Breast epithelium (tissue), 4 donors: ENCODE data around the gene KCNH2. TPM values are rescaled to one million over a fixed set of nuclear protein-coding genes. Genes with fewer than 3 reads are reported as not detected.
A peak's percentile ranks its signal among the peaks of the same experiment; 100 is the strongest.

Experiments used
- DNase-seq, 2 donors: peaks; one replicate each; pipeline ENCODE4 v3.0.0-alpha.2; 2019; ENCODE audit warnings: low spot score in 2 of 2
- H3K27ac ChIP-seq, 2 donors: fragments of 200-600 bp; sonication (generic) in 1 of 2; one replicate each; pipeline ENCODE4 v1.5.1; 2016 to 2019; ENCODE audit warnings: mild to moderate bottlenecking in 1 of 2
- H3K27me3 ChIP-seq, 2 donors: fragments of 200-600 bp; sonication (generic) in 1 of 2; one replicate each; pipeline versions ENCODE4 v1.5.1 to v1.6.0; 2017 to 2019; ENCODE audit warnings: control low read depth in 1 of 2, mild to moderate bottlenecking in 1 of 2
- H3K36me3 ChIP-seq: fragments of 200-600 bp; one replicate; pipeline ENCODE4 v1.5.1; 2019
- H3K4me1 ChIP-seq, 2 donors: fragments of 200-600 bp; sonication (generic); one replicate each; pipeline ENCODE4 v1.5.1; 2016 to 2019; ENCODE audit warnings: control low read depth in 1 of 2
- H3K4me3 ChIP-seq, 3 donors: fragments of 200-600 bp; sonication (generic); 1 replicate in 2 of 3; 2 replicates in 1 of 3; pipeline ENCODE4 v1.5.1; 2016 to 2019; ENCODE audit warnings: mild to moderate bottlenecking in 3 of 3, moderate library complexity in 2 of 3
- H3K9me3 ChIP-seq, 2 donors: fragments of 200-600 bp; sonication (generic) in 1 of 2; one replicate each; pipeline ENCODE4 v1.5.1; 2016 to 2019; ENCODE audit warnings: control low read depth in 1 of 2
- POLR2A ChIP-seq: fragments of 450-650 bp; IDR thresholded peaks from one replicate; pipeline ENCODE4 v1.6.1; 2016; ENCODE audit warnings: antibody characterized with exemption, mild to moderate bottlenecking, moderate library complexity
- POLR2AphosphoS5 ChIP-seq, 3 donors: sonication (generic); formaldehyde crosslinking; IDR thresholded peaks; one replicate each; pipeline ENCODE4 v1.6.1; 2017; ENCODE audit warnings: antibody characterized with exemption in 3 of 3
- intact Hi-C: fragments of 100-400 bp; cut with DNase I; formaldehyde crosslinking; loops from one replicate; pipeline ENCODE4 v1.15.1; 2023; ENCODE audit warnings: low total_unique reads
- total RNA-seq, 3 donors: library from RNA; depleted of rRNA; stranded (reverse); fragments of >200 nt; gene quantifications; one replicate each; pipeline ENCODE4 v1.1.0, GENCODE V29; 2016
- TF ChIP-seq, protein P1 (sequence below), 3 donors: fragments of 450-650 bp; IDR thresholded peaks; one replicate each; pipeline ENCODE4 v1.5.1; 2016 to 2017; ENCODE audit warnings: antibody characterized with exemption in 3 of 3, mild to moderate bottlenecking in 3 of 3, moderate library complexity in 3 of 3

The KCNH2 gene
- total RNA-seq, 3 donors from 2014 or later, result under 0.01 to 0.29 (median 0.16) TPM

DNA sequence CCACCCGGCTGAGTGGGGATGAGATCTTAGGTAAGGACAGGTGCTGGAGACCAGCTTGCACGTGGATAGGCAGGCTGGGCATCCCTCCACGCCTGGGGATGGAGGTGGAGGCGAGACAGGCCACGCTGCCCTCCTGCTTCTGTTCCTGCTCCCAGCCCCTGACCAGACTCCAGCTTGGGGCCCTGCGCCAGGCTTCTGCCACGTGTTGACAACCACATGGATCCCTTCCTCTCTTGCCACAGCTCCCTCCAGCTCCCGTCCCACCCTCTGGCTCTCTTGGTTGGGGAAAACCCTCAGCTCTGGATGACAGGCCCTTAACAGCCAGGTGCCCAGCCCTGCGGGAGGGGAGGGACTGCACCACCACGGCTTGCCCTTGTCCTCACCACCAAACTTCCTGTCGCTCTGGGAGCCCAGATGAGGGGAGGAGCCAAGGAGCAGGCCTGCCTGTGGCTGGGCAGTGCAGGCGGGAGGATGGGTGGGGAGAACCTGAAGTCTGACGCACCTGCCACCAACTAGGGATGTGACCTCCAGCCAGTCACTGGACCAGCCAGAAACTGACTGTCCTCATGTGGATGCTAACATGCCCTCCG, 36.0 kb downstream of the KCNH2 start:
- DNase-seq, result no peak
- Histone ChIP-seq H3K9me3 (no peaks in the 10 kb centered on the region), H3K4me3 (no peak overlapping the region), H3K4me1 (peaks cover 0 to 4% of the 10 kb centered on the region in 2 donors), H3K36me3 (no peaks in the 10 kb centered on the region), H3K27me3 (peaks cover 0 to 12% of the 10 kb centered on the region in 2 donors), H3K27ac (no peak overlapping the region)
- TF ChIP-seq POLR2AphosphoS5 (IDR thresholded peaks at IDR 0.05) (no peak), POLR2A (no peak)
- TF ChIP-seq, protein P1, sequence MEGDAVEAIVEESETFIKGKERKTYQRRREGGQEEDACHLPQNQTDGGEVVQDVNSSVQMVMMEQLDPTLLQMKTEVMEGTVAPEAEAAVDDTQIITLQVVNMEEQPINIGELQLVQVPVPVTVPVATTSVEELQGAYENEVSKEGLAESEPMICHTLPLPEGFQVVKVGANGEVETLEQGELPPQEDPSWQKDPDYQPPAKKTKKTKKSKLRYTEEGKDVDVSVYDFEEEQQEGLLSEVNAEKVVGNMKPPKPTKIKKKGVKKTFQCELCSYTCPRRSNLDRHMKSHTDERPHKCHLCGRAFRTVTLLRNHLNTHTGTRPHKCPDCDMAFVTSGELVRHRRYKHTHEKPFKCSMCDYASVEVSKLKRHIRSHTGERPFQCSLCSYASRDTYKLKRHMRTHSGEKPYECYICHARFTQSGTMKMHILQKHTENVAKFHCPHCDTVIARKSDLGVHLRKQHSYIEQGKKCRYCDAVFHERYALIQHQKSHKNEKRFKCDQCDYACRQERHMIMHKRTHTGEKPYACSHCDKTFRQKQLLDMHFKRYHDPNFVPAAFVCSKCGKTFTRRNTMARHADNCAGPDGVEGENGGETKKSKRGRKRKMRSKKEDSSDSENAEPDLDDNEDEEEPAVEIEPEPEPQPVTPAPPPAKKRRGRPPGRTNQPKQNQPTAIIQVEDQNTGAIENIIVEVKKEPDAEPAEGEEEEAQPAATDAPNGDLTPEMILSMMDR (IDR thresholded peaks at IDR 0.05), result no peak
- intact Hi-C loops, result no loop called here

DNA sequence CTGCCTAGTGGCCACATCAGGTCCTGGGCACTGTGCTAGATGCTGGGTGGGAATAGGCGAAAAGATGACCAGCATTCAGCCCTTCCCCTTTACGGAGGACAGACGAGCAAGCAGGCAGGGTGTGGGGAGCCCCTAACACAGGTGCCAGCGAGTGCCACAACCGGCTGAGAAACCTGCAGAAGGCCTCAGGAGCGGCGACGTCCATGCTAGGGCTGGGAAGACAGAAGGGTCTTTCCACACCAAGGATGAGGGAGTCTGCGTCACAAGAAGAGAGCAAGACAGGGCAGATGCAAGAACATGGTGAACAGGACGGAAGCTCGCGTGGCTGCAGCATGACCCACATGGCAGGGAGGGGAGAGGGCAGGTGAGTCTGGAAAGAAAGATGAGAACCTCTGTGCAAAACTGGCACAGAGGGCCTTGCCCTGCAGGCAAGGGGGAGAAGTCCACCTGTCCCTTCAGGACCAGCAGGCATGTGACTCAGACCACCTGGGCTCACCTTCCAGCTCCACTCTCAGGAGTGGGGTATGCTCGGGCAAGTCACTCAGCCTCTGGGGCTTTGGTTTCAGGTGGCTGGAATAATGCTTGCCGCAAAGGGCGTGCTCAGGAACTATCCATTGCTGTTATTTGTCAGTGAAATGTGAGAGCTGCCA, 36.6 kb downstream of the KCNH2 start:
- TF ChIP-seq POLR2AphosphoS5 (IDR thresholded peaks at IDR 0.05) (no peak), POLR2A (no peak)
- TF ChIP-seq, protein P1 (IDR thresholded peaks at IDR 0.05), result no peak
- Histone ChIP-seq H3K27me3 (peaks cover 0 to 6% of the 10 kb centered on the region in 2 donors), H3K27ac (no peak overlapping the region), H3K9me3 (no peaks in the 10 kb centered on the region), H3K36me3 (no peaks in the 10 kb centered on the region), H3K4me3 (no peak overlapping the region), H3K4me1 (peaks cover 0 to 4% of the 10 kb centered on the region in 2 donors)
- intact Hi-C loops, result no loop called here
- no peak for DNase-seq

DNA sequence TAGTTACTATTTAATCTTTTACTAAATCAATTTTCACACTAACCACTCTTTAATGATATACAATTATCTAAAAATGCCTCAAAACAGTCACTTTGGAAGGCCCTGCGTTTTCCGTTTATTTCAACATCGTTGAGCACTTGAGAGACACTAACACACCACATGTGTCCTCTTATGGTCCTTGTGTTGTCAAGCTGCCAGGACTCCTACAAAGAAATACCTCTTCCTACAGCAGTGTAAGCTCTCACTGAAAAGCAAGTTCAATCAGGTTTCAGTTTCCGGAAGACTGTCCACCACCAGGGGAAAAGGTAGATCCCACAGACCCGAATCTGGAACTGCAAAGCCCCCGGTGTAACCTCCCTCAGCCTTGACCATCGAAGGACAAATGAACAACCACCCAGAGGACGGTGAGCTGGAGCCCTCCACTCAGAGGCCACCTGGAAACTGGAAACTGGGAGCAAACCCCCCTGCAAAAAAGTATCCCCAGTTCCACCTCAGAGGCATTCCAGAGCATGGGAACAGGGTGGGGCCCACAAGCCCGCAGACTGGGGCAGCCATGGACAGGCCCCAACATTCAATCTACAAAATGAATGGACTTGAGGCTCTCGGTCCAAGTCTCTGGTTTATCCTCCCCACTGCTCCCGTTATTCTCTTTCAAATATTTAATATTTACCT, 37.6 kb downstream of the KCNH2 start:
- Histone ChIP-seq H3K9me3 (no peaks in the 10 kb centered on the region), H3K4me1 (peaks cover 0 to 4% of the 10 kb centered on the region in 2 donors), H3K27me3 (no peaks in the 10 kb centered on the region), H3K27ac (no peak overlapping the region), H3K4me3 (no peak overlapping the region), H3K36me3 (no peaks in the 10 kb centered on the region)
- intact Hi-C loops, result no loop called here
- DNase-seq, result peak in 1 of 2 donors; percentile 39
- TF ChIP-seq, protein P1 (IDR thresholded peaks at IDR 0.05), result no peak
- TF ChIP-seq POLR2A, result no peak
- TF ChIP-seq POLR2AphosphoS5 (IDR thresholded peaks at IDR 0.05), result no peak

DNA sequence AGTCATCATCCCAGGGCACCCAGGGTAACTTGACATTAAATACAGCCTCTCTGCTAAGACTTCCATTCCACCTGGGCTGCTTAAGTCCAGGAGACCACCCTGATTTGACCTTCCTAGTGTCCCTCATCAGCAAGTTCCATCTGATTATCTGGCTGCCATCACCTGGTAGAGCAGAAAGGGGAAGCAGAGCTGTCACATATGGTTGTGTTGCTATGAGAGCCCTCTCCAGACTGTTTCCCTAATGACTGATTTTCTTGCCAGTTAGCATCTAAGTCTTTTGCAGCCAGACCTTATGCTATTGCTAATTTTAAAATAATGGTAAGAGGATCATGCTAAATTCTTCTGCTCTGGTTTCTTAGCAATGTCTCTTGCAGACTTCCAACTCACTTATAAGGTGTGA, 38.7 kb downstream of the KCNH2 start:
- Histone ChIP-seq H3K36me3 (no peaks in the 10 kb centered on the region), H3K9me3 (no peaks in the 10 kb centered on the region), H3K27me3 (no peaks in the 10 kb centered on the region), H3K27ac (no peak overlapping the region), H3K4me3 (no peak overlapping the region), H3K4me1 (peaks cover 0 to 4% of the 10 kb centered on the region in 2 donors)
- no peak for DNase-seq
- TF ChIP-seq POLR2AphosphoS5 (IDR thresholded peaks at IDR 0.05) (no peak), POLR2A (no peak)
- TF ChIP-seq, protein P1 (IDR thresholded peaks at IDR 0.05), result no peak
- intact Hi-C loops, result loop anchor here (5.0 kb wide), 2 partner anchors 843 to 1203 kb away; no protein-coding TSS in a partner anchor

DNA sequence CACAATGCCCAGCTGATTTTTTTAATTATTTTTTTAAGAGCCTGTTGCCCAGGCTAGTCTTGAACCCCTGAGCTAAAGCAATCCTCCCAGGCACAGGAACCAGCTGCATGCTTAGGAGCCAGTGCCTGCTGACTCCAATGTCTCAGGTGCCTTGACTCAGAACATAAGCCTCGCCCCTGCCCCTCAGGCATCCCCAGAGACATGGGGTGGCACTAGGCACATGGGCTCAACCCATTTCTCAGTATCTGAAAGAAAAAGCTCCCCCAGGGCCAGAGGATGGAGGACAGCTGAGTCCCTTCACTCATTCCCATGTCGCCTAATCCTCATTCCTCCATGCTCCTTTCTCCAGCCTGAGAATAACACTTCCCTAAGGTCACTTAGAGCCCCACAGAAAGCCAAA, 39.1 kb downstream of the KCNH2 start:
- Histone ChIP-seq H3K36me3 (no peaks in the 10 kb centered on the region), H3K4me3 (no peak overlapping the region), H3K9me3 (no peaks in the 10 kb centered on the region), H3K4me1 (peaks cover 0 to 4% of the 10 kb centered on the region in 2 donors), H3K27me3 (no peaks in the 10 kb centered on the region), H3K27ac (no peak overlapping the region)
- TF ChIP-seq POLR2AphosphoS5 (IDR thresholded peaks at IDR 0.05), result no peak
- TF ChIP-seq POLR2A, result no peak
- TF ChIP-seq, protein P1 (IDR thresholded peaks at IDR 0.05), result no peak
- intact Hi-C loops, result loop anchor here (5.0 kb wide), 2 partner anchors 843 to 1203 kb away; no protein-coding TSS in a partner anchor
- no peak for DNase-seq
